ENCODE data around the gene MBD6. TPM values are rescaled to one million over a fixed set of nuclear protein-coding genes. Genes with fewer than 3 reads are reported as not detected.

Gene MBD6
- total RNA-seq, 1 donor from 2014 or later = 93.1 TPM

DNA sequence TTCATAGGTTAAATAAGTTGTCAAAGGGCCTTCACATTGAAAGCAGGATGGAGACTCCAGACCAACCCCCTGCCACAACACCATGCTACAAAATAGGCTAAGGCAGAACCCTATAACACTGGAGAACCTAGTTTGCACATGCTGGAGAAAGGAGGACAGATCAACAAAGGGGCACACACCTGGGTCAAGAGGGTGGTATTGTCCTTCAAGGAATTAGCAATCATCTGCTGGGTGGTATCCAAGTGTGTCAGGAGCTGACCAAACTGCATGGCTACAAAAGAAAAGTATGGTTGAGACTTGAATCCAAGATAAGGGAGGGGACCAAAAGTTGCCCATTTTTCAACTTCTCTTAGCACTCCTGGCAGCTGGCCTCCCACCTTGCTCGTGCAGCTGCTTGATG is 9.2 kb downstream of the MBD6 start:
- Histone ChIP-seq H3K36me3 (peaks cover 89% of the 10 kb centered on the region), H3K4me1 (peaks cover 10% of the 10 kb centered on the region), H3K9me3 (no peaks in the 10 kb centered on the region), H3K4me3 (no peak overlapping the region), H3K27ac (no peak overlapping the region), H3K27me3 (ENCODE audit: low read depth) (no peaks in the 10 kb centered on the region)
- ATAC-seq = no peak
- TF ChIP-seq, protein P1, sequence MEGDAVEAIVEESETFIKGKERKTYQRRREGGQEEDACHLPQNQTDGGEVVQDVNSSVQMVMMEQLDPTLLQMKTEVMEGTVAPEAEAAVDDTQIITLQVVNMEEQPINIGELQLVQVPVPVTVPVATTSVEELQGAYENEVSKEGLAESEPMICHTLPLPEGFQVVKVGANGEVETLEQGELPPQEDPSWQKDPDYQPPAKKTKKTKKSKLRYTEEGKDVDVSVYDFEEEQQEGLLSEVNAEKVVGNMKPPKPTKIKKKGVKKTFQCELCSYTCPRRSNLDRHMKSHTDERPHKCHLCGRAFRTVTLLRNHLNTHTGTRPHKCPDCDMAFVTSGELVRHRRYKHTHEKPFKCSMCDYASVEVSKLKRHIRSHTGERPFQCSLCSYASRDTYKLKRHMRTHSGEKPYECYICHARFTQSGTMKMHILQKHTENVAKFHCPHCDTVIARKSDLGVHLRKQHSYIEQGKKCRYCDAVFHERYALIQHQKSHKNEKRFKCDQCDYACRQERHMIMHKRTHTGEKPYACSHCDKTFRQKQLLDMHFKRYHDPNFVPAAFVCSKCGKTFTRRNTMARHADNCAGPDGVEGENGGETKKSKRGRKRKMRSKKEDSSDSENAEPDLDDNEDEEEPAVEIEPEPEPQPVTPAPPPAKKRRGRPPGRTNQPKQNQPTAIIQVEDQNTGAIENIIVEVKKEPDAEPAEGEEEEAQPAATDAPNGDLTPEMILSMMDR (IDR thresholded peaks at IDR 0.05) = no peak
- intact Hi-C loops (cut with DNase I) = no loop called here
- DNase-seq = no peak

- Histone ChIP-seq H3K27ac (no peak overlapping the region), H3K4me3 (no peak overlapping the region), H3K36me3 (peaks cover 84% of the 10 kb centered on the region), H3K9me3 (no peaks in the 10 kb centered on the region), H3K4me1 (peaks cover 10% of the 10 kb centered on the region), H3K27me3 (ENCODE audit: low read depth) (no peaks in the 10 kb centered on the region)
- ATAC-seq (no peak), DNase-seq (no peak)
- intact Hi-C loops (cut with DNase I) = no loop called here
- TF ChIP-seq, protein P1 (IDR thresholded peaks at IDR 0.05) = no peak
Measured at GRCh38 chr12:57533108-57533507, 10.5 kb downstream of the MBD6 start.

GRCh38 chr12:57534250-57534649 is 11.6 kb downstream of the MBD6 start:
- Histone ChIP-seq H3K4me1 (peaks cover 10% of the 10 kb centered on the region), H3K36me3 (peaks cover 84% of the 10 kb centered on the region), H3K27me3 (ENCODE audit: low read depth) (no peaks in the 10 kb centered on the region), H3K27ac (no peak overlapping the region), H3K9me3 (no peaks in the 10 kb centered on the region), H3K4me3 (no peak overlapping the region)
- DNase-seq (no peak), ATAC-seq (no peak)
- intact Hi-C loops (cut with DNase I) = no loop called here
- TF ChIP-seq, protein P1 (IDR thresholded peaks at IDR 0.05) = no peak

DNA sequence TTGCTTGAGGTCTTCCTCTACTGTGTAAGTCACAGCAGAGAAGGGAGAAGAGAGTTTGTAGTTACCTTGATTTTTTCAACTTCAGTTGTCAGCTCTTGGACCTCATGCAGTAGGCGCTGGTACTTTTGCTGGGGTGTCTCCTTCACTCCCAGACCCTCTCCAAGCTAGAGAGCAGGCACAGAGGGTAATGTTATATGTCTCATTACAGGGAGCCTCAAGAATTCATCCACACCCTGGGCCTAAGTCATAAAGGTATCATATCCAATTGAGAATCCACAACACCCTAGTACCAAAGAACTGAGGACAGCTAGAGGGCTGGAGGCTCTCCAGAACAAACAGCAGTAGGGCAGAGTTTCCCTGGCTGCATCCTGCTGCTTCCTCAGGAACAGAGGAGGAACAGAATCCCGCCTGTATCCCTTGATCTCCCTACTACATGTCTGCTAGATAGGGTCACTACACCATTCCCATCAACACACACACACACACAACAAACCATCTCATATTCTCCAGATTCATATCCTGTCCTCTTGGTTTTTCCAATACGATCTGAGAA is 12.4 kb downstream of the MBD6 start:
- TF ChIP-seq, protein P1 (IDR thresholded peaks at IDR 0.05) = no peak
- Histone ChIP-seq H3K4me3 (no peak overlapping the region), H3K27me3 (ENCODE audit: low read depth) (no peaks in the 10 kb centered on the region), H3K36me3 (peaks cover 83% of the 10 kb centered on the region), H3K9me3 (no peaks in the 10 kb centered on the region), H3K4me1 (peaks cover 10% of the 10 kb centered on the region), H3K27ac (no peak overlapping the region)
- no peak for ATAC-seq
- intact Hi-C loops (cut with DNase I) = no loop called here
- DNase-seq = no peak

DNA sequence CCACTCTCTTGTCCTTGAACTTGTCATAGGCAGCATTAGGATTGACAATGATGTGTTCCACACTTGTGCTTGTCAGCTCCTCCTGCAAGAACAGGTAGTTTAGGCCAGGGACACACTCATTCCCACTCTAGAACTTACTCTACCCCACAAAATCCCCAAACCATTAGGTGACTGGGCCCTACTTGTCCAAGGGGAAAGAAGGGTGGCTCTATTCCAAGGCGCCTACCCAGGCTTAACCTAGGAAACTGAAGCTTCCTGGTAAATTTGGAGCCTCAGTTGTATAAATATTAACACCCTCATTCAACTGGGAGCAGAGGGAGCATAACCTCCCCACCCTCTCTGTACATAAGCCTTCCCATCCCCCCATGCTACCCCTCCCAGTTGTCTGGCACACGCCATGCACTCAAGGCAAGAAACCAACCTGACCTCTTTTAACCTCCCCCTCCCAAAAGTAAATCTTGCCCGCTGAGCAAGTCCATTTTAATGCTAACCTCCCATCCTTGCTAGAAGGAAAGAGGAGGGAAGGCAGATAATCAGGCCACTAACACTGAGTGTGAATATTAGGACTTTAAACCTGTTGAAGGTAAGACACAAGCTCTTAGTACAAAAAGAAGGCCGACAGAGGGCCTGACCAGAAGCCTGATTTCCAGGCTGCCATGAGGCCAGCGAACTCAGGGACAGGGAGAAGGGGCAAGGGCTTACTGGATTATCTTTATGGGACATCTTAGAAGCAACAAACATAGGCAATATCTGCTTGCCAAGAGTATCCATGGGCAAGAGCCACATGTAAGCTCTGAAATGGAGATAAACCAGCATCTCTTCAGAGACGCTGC is 13.4 kb downstream of the MBD6 start:
- peaks cover 10% of the 10 kb centered on the region for H3K4me1 ChIP-seq
- peaks cover 79% of the 10 kb centered on the region for H3K36me3 ChIP-seq
- DNase-seq = no peak
- intact Hi-C loops (cut with DNase I) = no loop called here
- no peaks in the 10 kb centered on the region for H3K27me3 ChIP-seq (ENCODE audit: low read depth)
- TF ChIP-seq, protein P1 (IDR thresholded peaks at IDR 0.05) = no peak
- no peak for ATAC-seq
- no peak overlapping the region for H3K27ac ChIP-seq
- no peaks in the 10 kb centered on the region for H3K9me3 ChIP-seq
- no peak overlapping the region for H3K4me3 ChIP-seq

Measured in lower lobe of right lung (tissue), 2 donors.